ENCODE results near the gene CFAP299. TPM values are rescaled to one million over a fixed set of nuclear protein-coding genes. Genes with fewer than 3 reads are reported as not detected.

Gene CFAP299
- total RNA-seq, 6 experiments from 2014 or later = not detected

- no peaks in the 10 kb centered on the region for H3K27me3 ChIP-seq
- ATAC-seq (no peak), DNase-seq (no peak)
- H3K4me1 ChIP-seq = no peaks in the 10 kb centered on the region
- H3K9me3 ChIP-seq = no peaks in the 10 kb centered on the region
- H3K4me3 ChIP-seq = no peak overlapping the region
- intact Hi-C loops (cut with DNase I) = no loop called here
- WGBS (ENCODE audit: insufficient coverage, low coverage, low lambda C conversion rate, missing lambda C conversion rate) = 76% methylated on average over 1 of the region's 1 CpG
- TF ChIP-seq POLR2A (IDR thresholded peaks at IDR 0.05) (no peak), CTCF (IDR thresholded peaks at IDR 0.05) (no peak)
- no peaks in the 10 kb centered on the region for H3K36me3 ChIP-seq
- H3K27ac ChIP-seq = no peak overlapping the region
Measured at GRCh38 chr4:80839281-80839680, 503.8 kb downstream of the CFAP299 start.

DNA sequence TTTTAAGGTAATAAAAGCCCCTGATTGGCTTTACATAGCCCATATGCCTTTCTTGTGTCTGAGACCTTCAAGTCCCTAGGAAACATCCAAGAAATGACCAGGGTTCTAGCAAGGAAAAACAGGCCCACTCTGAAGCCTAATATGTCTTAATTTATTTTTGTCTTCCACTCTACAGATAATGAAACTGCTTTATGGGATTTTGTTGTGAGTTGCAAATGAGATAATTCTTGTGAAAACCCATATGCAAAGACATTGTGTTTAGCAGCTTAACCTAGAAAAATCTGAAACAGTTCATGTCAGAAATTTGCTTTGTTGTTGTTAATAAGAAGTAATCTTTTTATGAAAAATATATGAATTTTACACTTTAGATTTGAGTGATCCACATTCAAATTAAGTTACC is 504.3 kb downstream of the CFAP299 start:
- TF ChIP-seq POLR2A (IDR thresholded peaks at IDR 0.05) = no peak
- no peak for TF ChIP-seq CTCF (IDR thresholded peaks at IDR 0.05)
- Histone ChIP-seq H3K36me3 (no peaks in the 10 kb centered on the region), H3K4me1 (no peaks in the 10 kb centered on the region), H3K4me3 (no peak overlapping the region), H3K27me3 (no peaks in the 10 kb centered on the region), H3K27ac (no peak overlapping the region), H3K9me3 (no peaks in the 10 kb centered on the region)
- ATAC-seq (no peak), DNase-seq (no peak)
- intact Hi-C loops (cut with DNase I) = no loop called here

- no peak for DNase-seq
- H3K4me1 ChIP-seq = no peaks in the 10 kb centered on the region
- TF ChIP-seq POLR2A (IDR thresholded peaks at IDR 0.05) = no peak
- no peak for TF ChIP-seq CTCF (IDR thresholded peaks at IDR 0.05)
- no peak for ATAC-seq
- H3K9me3 ChIP-seq = no peaks in the 10 kb centered on the region
- intact Hi-C loops (cut with DNase I) = no loop called here
- H3K36me3 ChIP-seq = no peaks in the 10 kb centered on the region
- 36% methylated on average over 1 of the region's 1 CpG for WGBS (ENCODE audit: insufficient coverage, low coverage, low lambda C conversion rate, missing lambda C conversion rate)
- no peaks in the 10 kb centered on the region for H3K27me3 ChIP-seq
- H3K4me3 ChIP-seq = no peak overlapping the region
- no peak overlapping the region for H3K27ac ChIP-seq
Measured at GRCh38 chr4:80840396-80840795, 504.9 kb downstream of the CFAP299 start.

- Histone ChIP-seq H3K27ac (no peak overlapping the region), H3K4me1 (no peaks in the 10 kb centered on the region), H3K27me3 (no peaks in the 10 kb centered on the region), H3K36me3 (no peaks in the 10 kb centered on the region), H3K4me3 (no peak overlapping the region), H3K9me3 (no peaks in the 10 kb centered on the region)
- ATAC-seq (no peak), DNase-seq (no peak)
- TF ChIP-seq POLR2A (IDR thresholded peaks at IDR 0.05) (no peak), CTCF (IDR thresholded peaks at IDR 0.05) (no peak)
- 71% methylated on average over 2 of the region's 2 CpGs for WGBS (ENCODE audit: insufficient coverage, low coverage, low lambda C conversion rate, missing lambda C conversion rate)
- intact Hi-C loops (cut with DNase I) = no loop called here
Measured at GRCh38 chr4:80841587-80842281, 506.2 kb downstream of the CFAP299 start.

DNA sequence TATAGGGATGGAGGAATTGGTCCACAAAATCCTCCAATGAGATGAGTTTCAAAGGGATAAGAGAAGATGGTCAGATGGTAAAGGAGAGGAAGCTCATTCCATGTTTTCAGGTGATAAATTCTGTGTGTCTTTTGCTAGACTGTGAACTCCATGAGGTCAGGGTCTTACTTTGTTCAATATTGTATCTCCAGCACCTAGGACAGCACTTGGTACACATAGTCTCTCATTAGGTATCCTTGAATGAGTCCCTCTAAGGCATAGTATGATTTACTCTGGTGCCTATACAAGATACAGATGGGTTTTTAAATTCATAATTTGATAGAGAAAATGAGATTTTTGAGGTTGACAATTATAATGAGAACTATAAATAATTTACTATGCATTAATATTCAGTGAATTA is 510.7 kb downstream of the CFAP299 start:
- ATAC-seq = no peak
- intact Hi-C loops (cut with DNase I) = no loop called here

More for the DNA sequence above, 510.7 kb downstream of the CFAP299 start:
- Histone ChIP-seq H3K4me3 (no peak overlapping the region), H3K4me1 (no peaks in the 10 kb centered on the region), H3K36me3 (no peaks in the 10 kb centered on the region), H3K9me3 (no peaks in the 10 kb centered on the region), H3K27ac (no peak overlapping the region), H3K27me3 (no peaks in the 10 kb centered on the region)
- no peak for TF ChIP-seq CTCF (IDR thresholded peaks at IDR 0.05)
- no peak for DNase-seq

Data from right lobe of liver (tissue), 6 donors.